Spleen (tissue), 7 donors: ENCODE results near the gene BPIFB3.

ENCODE experiments used
- CTCF ChIP-seq, 11 experiments: fragments of 200-600 bp in 7 of 11; fragments of 450-650 bp in 4 of 11; sonication (generic) in 4 of 11; IDR thresholded peaks in 8 of 11; conservative IDR thresholded peaks in 3 of 11; 1 replicate in 7 of 11; 2 replicates in 4 of 11; pipeline versions ENCODE4 v1.4.0 to v1.8.0; 2016 to 2021; ENCODE audit warnings: antibody characterized with exemption in 11 of 11, inconsistent platforms in 4 of 11, mild to moderate bottlenecking in 1 of 11
- POLR2AphosphoS5 ChIP-seq, 3 donors: sonication (generic); formaldehyde crosslinking; IDR thresholded peaks; one replicate each; pipeline ENCODE4 v1.5.1; 2017; ENCODE audit warnings: antibody characterized with exemption in 3 of 3
- donor health status: DM: no; HTN: no; CAD: no; lungs with moderate emphysema.
- donor health status: DM: no; HTN: no; CAD: no.
- donor health status: DM: no; HTN: no; CAD: no.

- TF ChIP-seq POLR2AphosphoS5 (IDR thresholded peaks at IDR 0.05): no peak
- TF ChIP-seq CTCF (IDR thresholded peaks at IDR 0.05 in 8 of 11, conservative IDR thresholded peaks at IDR 0.05 in 3 of 11): no peak
These were observed 23.6 kb upstream of the BPIFB3 start for GRCh38 chr20:33030076-33030475.
